ENCODE data around the gene GPT2. TPM values are rescaled to one million over a fixed set of nuclear protein-coding genes. Genes with fewer than 3 reads are reported as not detected.

GPT2 gene
- total RNA-seq, 4 donors from 2014 or later, result 42.5 to 126 (median 61.3) TPM

- WGBS, 2 donors, result 96% methylated on average over 11 of the region's 11 CpGs
- peaks cover 0 to 28% (median 16%) of the 10 kb centered on the region in 4 donors for H3K4me1 ChIP-seq
Observed at GRCh38 chr16:46975165-46975564, 91.0 kb downstream of the GPT2 start.

GRCh38 chr16:46975908-46976470 is 91.8 kb downstream of the GPT2 start:
- no peaks in the 10 kb centered on the region for H3K36me3 ChIP-seq
- H3K27ac ChIP-seq, result no peak overlapping the region
- no peak overlapping the region for H3K4me3 ChIP-seq
- H3K9me3 ChIP-seq, result no peaks in the 10 kb centered on the region
- WGBS, 2 donors, result 79 to 83% methylated on average over 4 of the region's 4 CpGs
- TF ChIP-seq POLR2A (IDR thresholded peaks at IDR 0.05) (no peak), EP300 (IDR thresholded peaks at IDR 0.05) (no peak)
- TF ChIP-seq, protein P1, sequence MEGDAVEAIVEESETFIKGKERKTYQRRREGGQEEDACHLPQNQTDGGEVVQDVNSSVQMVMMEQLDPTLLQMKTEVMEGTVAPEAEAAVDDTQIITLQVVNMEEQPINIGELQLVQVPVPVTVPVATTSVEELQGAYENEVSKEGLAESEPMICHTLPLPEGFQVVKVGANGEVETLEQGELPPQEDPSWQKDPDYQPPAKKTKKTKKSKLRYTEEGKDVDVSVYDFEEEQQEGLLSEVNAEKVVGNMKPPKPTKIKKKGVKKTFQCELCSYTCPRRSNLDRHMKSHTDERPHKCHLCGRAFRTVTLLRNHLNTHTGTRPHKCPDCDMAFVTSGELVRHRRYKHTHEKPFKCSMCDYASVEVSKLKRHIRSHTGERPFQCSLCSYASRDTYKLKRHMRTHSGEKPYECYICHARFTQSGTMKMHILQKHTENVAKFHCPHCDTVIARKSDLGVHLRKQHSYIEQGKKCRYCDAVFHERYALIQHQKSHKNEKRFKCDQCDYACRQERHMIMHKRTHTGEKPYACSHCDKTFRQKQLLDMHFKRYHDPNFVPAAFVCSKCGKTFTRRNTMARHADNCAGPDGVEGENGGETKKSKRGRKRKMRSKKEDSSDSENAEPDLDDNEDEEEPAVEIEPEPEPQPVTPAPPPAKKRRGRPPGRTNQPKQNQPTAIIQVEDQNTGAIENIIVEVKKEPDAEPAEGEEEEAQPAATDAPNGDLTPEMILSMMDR (IDR thresholded peaks at IDR 0.05), result no peak
- peaks cover 0 to 24% (median 16%) of the 10 kb centered on the region in 4 donors for H3K4me1 ChIP-seq
- no peak for DNase-seq (ENCODE audit: low spot score in 2 of 2)
- no peaks in the 10 kb centered on the region for H3K27me3 ChIP-seq

More at GRCh38 chr16:46975165-46975564, 91.0 kb downstream of the GPT2 start:
- no peaks in the 10 kb centered on the region for H3K9me3 ChIP-seq
- no peak overlapping the region for H3K4me3 ChIP-seq
- DNase-seq (ENCODE audit: low spot score in 2 of 2), result no peak
- no peak overlapping the region for H3K27ac ChIP-seq
- H3K27me3 ChIP-seq, result no peaks in the 10 kb centered on the region
- H3K36me3 ChIP-seq, result no peaks in the 10 kb centered on the region
- TF ChIP-seq, protein P1 (IDR thresholded peaks at IDR 0.05), result no peak
- TF ChIP-seq EP300 (IDR thresholded peaks at IDR 0.05) (no peak), POLR2A (IDR thresholded peaks at IDR 0.05) (no peak)

DNA sequence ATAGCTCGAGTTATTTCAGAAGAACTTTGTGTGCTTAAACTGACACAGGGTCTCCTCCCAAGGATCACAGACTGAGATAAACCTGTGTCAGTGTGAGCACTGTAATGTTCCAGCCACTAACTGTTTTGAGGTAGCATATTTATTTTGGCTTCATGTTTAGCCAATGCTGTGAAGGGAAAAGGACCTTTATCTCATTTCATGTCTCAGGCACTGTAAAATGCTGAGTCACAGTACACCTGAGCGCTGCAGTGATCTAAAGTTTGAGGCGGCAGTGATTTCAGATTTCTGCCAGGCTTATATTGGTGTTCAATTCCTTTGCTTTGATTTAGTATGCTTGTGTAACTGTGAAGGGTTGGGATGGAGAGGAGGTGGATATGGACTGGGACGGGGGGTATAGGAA is 92.4 kb downstream of the GPT2 start:
- H3K27me3 ChIP-seq, result no peaks in the 10 kb centered on the region
- H3K4me1 ChIP-seq, result peaks cover 0 to 19% (median 15%) of the 10 kb centered on the region in 4 donors
- 84 to 93% methylated on average over 4 of the region's 4 CpGs for WGBS, 2 donors
- no peak overlapping the region for H3K4me3 ChIP-seq
- no peak for DNase-seq (ENCODE audit: low spot score in 2 of 2)
- no peak overlapping the region for H3K27ac ChIP-seq
- H3K9me3 ChIP-seq, result no peaks in the 10 kb centered on the region
- H3K36me3 ChIP-seq, result no peaks in the 10 kb centered on the region
- TF ChIP-seq EP300 (IDR thresholded peaks at IDR 0.05), result no peak
- TF ChIP-seq, protein P1 (IDR thresholded peaks at IDR 0.05), result no peak
- TF ChIP-seq POLR2A (IDR thresholded peaks at IDR 0.05), result no peak

Small RNA genes lying within 50 kb of the gene (small RNA-seq; reads per million reads assigned to genes)
- not detected for gene AC007225.2

Other genes starting within 250 kb of the GPT2 start
- 10 to 100 TPM; 26.1 to 54.4 (median 40.0) TPM for gene VPS35, start 195.2 kb upstream of the GPT2 start, total RNA-seq
- 1 to 10 TPM in 2 of 4 donors, under 1 TPM in 2; 0.42 to 3.6 (median 1.2) TPM for gene ORC6, start 194.7 kb upstream of the GPT2 start, total RNA-seq
- 1 to 10 TPM in 1 of 4 donors, under 1 TPM in 3; 0.20 to 1.0 (median 0.26) TPM for gene MYLK3, start 136.0 kb upstream of the GPT2 start, total RNA-seq
- gene C16orf87, start 53.2 kb upstream of the GPT2 start, total RNA-seq, result 1 to 10 TPM; 4.1 to 5.9 (median 5.3) TPM
- 10 to 100 TPM; 27.2 to 48.5 (median 31.7) TPM for gene DNAJA2, start 89.3 kb downstream of the GPT2 start, total RNA-seq

All from tibial nerve (tissue), 4 donors.